Liver (tissue), 9 donors: ENCODE data around the gene TAF8. TPM values are rescaled to one million over a fixed set of nuclear protein-coding genes. Genes with fewer than 3 reads are reported as not detected.

ENCODE experiments used
- DNase-seq: peaks from one replicate; pipeline ENCODE4 v3.0.0-alpha.2; 2017; ENCODE audit warnings: low spot score
- H3K27ac ChIP-seq, 2 donors: one replicate each; pipeline ENCODE4 v1.7.0; 2013; ENCODE audit warnings: inconsistent platforms in 2 of 2, low read length in 2 of 2, control low read depth in 1 of 2, low read depth in 1 of 2, mild to moderate bottlenecking in 1 of 2
- H3K27me3 ChIP-seq, 4 donors: one replicate each; pipeline versions ENCODE4 v1.6.1 to v1.7.0; 2013; ENCODE audit warnings: low read length in 3 of 4, inconsistent platforms in 1 of 4, mild to moderate bottlenecking in 1 of 4, moderate library complexity in 1 of 4; ENCODE audit not compliant: control insufficient read depth in 4 of 4, insufficient read depth in 4 of 4
- H3K36me3 ChIP-seq, 4 donors: one replicate each; pipeline versions ENCODE4 v1.6.1 to v1.7.0; 2013; ENCODE audit warnings: low read length in 3 of 4, mild to moderate bottlenecking in 3 of 4, low read depth in 1 of 4, moderate library complexity in 1 of 4; ENCODE audit not compliant: control insufficient read depth in 4 of 4, insufficient read depth in 3 of 4
- H3K4me1 ChIP-seq, 4 donors: one replicate each; pipeline versions ENCODE4 v1.6.1 to v1.7.0; 2013; ENCODE audit warnings: low read length in 3 of 4, mild to moderate bottlenecking in 3 of 4, moderate library complexity in 1 of 4; ENCODE audit not compliant: control insufficient read depth in 4 of 4, insufficient read depth in 4 of 4
- H3K4me3 ChIP-seq, 3 donors: one replicate each; pipeline versions ENCODE4 v1.6.1 to v1.7.0; 2013; ENCODE audit warnings: low read length in 3 of 3, control low read depth in 1 of 3, low read depth in 1 of 3, mild to moderate bottlenecking in 1 of 3
- H3K9ac ChIP-seq, 2 donors: one replicate each; pipeline ENCODE4 v1.7.0; 2013; ENCODE audit warnings: low read length in 2 of 2, mild to moderate bottlenecking in 2 of 2, moderate library complexity in 2 of 2, control low read depth in 1 of 2, low read depth in 1 of 2
- H3K9me3 ChIP-seq, 4 donors: one replicate each; pipeline versions ENCODE4 v1.6.1 to v1.7.0; 2013; ENCODE audit warnings: low read length in 3 of 4; ENCODE audit not compliant: control insufficient read depth in 4 of 4
- CTCF ChIP-seq: fragments of 150-350 bp; IDR thresholded peaks from 2 replicates; pipeline ENCODE4 v1.5.1; 2017; ENCODE audit warnings: improper control_type of control experiment, low read depth, low read length; ENCODE audit not compliant: missing input control
- EGR1 ChIP-seq, 2 donors: IDR thresholded peaks; 2 replicates each; pipeline ENCODE4 v1.6.1; 2016 to 2018; ENCODE audit warnings: antibody characterized with exemption in 2 of 2, low read depth in 2 of 2
- FOXA1 ChIP-seq: IDR thresholded peaks from 2 replicates; pipeline ENCODE4 v1.6.1; 2016; ENCODE audit warnings: antibody characterized with exemption
- FOXA2 ChIP-seq: IDR thresholded peaks from 2 replicates; pipeline ENCODE4 v1.6.1; 2016; ENCODE audit warnings: antibody characterized with exemption
- GABPA ChIP-seq, 2 donors: IDR thresholded peaks in 1 of 2; conservative IDR thresholded peaks in 1 of 2; 2 replicates each; pipeline ENCODE4 v1.6.1; 2016; ENCODE audit warnings: antibody characterized with exemption in 2 of 2, mild to moderate bottlenecking in 1 of 2, moderate library complexity in 1 of 2
- HNF4G ChIP-seq: IDR thresholded peaks from 2 replicates; pipeline ENCODE4 v1.6.1; 2016; ENCODE audit warnings: antibody characterized with exemption
- JUND ChIP-seq, 2 donors: IDR thresholded peaks; 2 replicates each; pipeline ENCODE4 v1.6.1; 2016; ENCODE audit warnings: antibody characterized with exemption in 2 of 2
- MAX ChIP-seq: IDR thresholded peaks from 2 replicates; pipeline ENCODE4 v1.6.1; 2016; ENCODE audit warnings: antibody characterized with exemption
- NR2F2 ChIP-seq: IDR thresholded peaks from 2 replicates; pipeline ENCODE4 v1.6.1; 2016; ENCODE audit warnings: antibody characterized with exemption
- RAD21 ChIP-seq, 2 donors: IDR thresholded peaks; 2 replicates each; pipeline ENCODE4 v1.6.1; 2016; ENCODE audit warnings: antibody characterized with exemption in 2 of 2, mild to moderate bottlenecking in 2 of 2
- REST ChIP-seq: IDR thresholded peaks from 2 replicates; pipeline ENCODE4 v1.6.1; 2016; ENCODE audit warnings: antibody characterized with exemption, mild to moderate bottlenecking
- SP1 ChIP-seq: IDR thresholded peaks from 2 replicates; pipeline ENCODE4 v1.6.1; 2018; ENCODE audit warnings: antibody characterized with exemption, mild to moderate bottlenecking
- YY1 ChIP-seq: IDR thresholded peaks from 2 replicates; pipeline ENCODE4 v1.6.1; 2016; ENCODE audit warnings: antibody characterized with exemption, mild to moderate bottlenecking
- ZBTB33 ChIP-seq: IDR thresholded peaks from 2 replicates; pipeline ENCODE4 v1.6.1; 2016; ENCODE audit warnings: antibody characterized with exemption
- WGBS: extraction: QIAGEN DNeasy Blood & Tissue Kit; methylation state at CpG from one replicate; pipeline ENCODE4 v1.1.7; 2013; 5-methylcytosine and 5-hydroxymethylcytosine counted together
- polyA plus RNA-seq, 2 donors: library from polyadenylated mRNA; stranded (reverse) in 1 of 2; unstranded in 1 of 2; fragments of 200-250 nt in 1 of 2; fragments of >200 nt in 1 of 2; fragmentation: Nextera tagmentation in 1 of 2; extraction: Ambion mirVana in 1 of 2; gene quantifications; one replicate each; pipeline versions ENCODE4 v1.2.1 to v1.2.3, GENCODE V29; 2013 to 2015
- total RNA-seq, 2 donors: library from RNA; depleted of rRNA; stranded (reverse); fragments of >200 nt; gene quantifications; one replicate each; pipeline ENCODE4 v1.2.3, GENCODE V29; 2014
- donor health status: healthy.
- donor health status: healthy.
- donor health status: healthy.
- donor health status: healthy.
- donor health status: healthy.

Gene TAF8
- total and polyA plus RNA-seq, 4 donors, result 3.9 to 11.3 (median 7.4) TPM

- Histone ChIP-seq H3K9ac (no peak overlapping the region), H3K27ac (no peak overlapping the region), H3K36me3 (no peaks in the 10 kb centered on the region), H3K9me3 (no peaks in the 10 kb centered on the region), H3K27me3 (no peaks in the 10 kb centered on the region), H3K4me1 (peaks cover 0 to 2% (median 0%) of the 10 kb centered on the region in 4 donors), H3K4me3 (no peak overlapping the region)
- no peak for DNase-seq
- 92% methylated on average over 4 of the region's 4 CpGs for WGBS
- TF ChIP-seq FOXA2 (no peak), MAX (no peak), YY1 (no peak), SP1 (no peak), NR2F2 (no peak), RAD21 (IDR thresholded peaks at IDR 0.05) (no peak), JUND (IDR thresholded peaks at IDR 0.05) (no peak), REST (no peak), CTCF (no peak), FOXA1 (no peak)
These were observed 83.6 kb downstream of the TAF8 start for GRCh38 chr6:42133926-42134325.

GRCh38 chr6:42135161-42135560 lies 84.8 kb downstream of the TAF8 start:
- Histone ChIP-seq H3K27ac (no peak overlapping the region), H3K4me3 (no peak overlapping the region), H3K9me3 (no peaks in the 10 kb centered on the region), H3K36me3 (no peaks in the 10 kb centered on the region), H3K27me3 (no peaks in the 10 kb centered on the region), H3K4me1 (peaks cover 0 to 2% (median 0%) of the 10 kb centered on the region in 4 donors), H3K9ac (no peak overlapping the region)
- WGBS, result 88% methylated on average over 12 of the region's 12 CpGs
- TF ChIP-seq EGR1 (IDR thresholded peaks at IDR 0.05; ENCODE audit: low read depth in 2 of 2), result no peak
- no peak for TF ChIP-seq NR2F2
- TF ChIP-seq GABPA (IDR thresholded peaks at IDR 0.05 in 1 of 2, conservative IDR thresholded peaks at IDR 0.05 in 1 of 2), result no peak
- no peak for TF ChIP-seq HNF4G
- no peak for TF ChIP-seq FOXA2
- DNase-seq, result no peak

- Histone ChIP-seq H3K4me3 (no peak overlapping the region), H3K9me3 (no peaks in the 10 kb centered on the region), H3K27ac (no peak overlapping the region), H3K36me3 (no peaks in the 10 kb centered on the region), H3K27me3 (no peaks in the 10 kb centered on the region), H3K9ac (no peak overlapping the region), H3K4me1 (peaks cover 0 to 2% (median 0%) of the 10 kb centered on the region in 4 donors)
- TF ChIP-seq ZBTB33, result no peak
- no peak for TF ChIP-seq SP1
- TF ChIP-seq FOXA1, result no peak
- TF ChIP-seq HNF4G, result no peak
- no peak for TF ChIP-seq REST
- TF ChIP-seq GABPA (IDR thresholded peaks at IDR 0.05 in 1 of 2, conservative IDR thresholded peaks at IDR 0.05 in 1 of 2), result no peak
- WGBS, result 92% methylated on average over 2 of the region's 2 CpGs
- DNase-seq, result no peak
These were observed 85.4 kb downstream of the TAF8 start for GRCh38 chr6:42135722-42136121.
